GF-D8 (cell line): ENCODE data around the gene IDI2.
"Not testable (repeated sequence)": the region's sequence is repeated elsewhere in the genome, so short reads cannot be mapped to it uniquely, and the experiment has no call there.

ENCODE experiments used
- DNase-seq: peaks from one replicate; lab custom pipeline; 2025; lab: John Stamatoyannopoulos, UW

IDI2 gene

GRCh38 chr10:1025683-1026082, at the start of gene IDI2:
Gene IDI2 (minus strand): TSS chr10:1025859. CDS start chr10:1024723, 1,136 bp downstream.
- no peak for DNase-seq

GRCh38 chr10:1074748-1075308, 49.2 kb upstream of the IDI2 start:
- peak; percentile 13 for DNase-seq

DNA sequence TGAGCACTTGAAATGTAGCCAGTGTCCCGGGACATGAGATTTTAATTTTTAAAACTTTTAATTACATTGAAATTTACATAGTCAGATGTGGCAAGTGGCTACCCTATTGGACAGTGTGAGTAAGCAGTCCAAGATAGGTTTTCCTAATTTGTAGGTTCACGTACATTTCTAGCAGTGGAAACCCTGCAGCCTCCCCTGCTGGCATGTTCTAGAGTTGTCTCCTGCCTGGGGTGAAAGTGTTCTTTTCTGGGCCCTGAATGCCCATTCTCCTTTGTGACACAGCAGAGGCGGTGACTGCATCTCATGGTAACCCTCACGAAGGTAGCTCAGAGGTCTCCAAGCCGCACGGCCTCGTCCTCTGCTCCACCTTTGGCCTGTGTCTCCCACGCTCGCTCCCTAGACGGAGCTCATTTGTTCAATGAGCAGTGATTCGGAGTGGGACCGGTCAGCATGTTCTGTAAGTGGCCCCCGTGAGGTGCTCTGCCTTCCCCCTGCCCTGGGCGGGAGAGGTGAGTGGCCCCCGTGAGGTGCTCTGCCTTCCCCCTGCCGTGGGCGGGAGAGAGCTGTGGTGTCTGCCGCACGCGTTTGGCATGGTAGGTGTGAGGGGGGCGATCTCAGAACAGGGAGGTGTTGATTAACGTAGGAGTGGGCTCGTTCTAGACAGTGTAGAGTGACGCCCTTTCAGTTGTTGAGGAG, 48.5 kb upstream of the IDI2 start:
- DNase-seq, result no peak

DNA sequence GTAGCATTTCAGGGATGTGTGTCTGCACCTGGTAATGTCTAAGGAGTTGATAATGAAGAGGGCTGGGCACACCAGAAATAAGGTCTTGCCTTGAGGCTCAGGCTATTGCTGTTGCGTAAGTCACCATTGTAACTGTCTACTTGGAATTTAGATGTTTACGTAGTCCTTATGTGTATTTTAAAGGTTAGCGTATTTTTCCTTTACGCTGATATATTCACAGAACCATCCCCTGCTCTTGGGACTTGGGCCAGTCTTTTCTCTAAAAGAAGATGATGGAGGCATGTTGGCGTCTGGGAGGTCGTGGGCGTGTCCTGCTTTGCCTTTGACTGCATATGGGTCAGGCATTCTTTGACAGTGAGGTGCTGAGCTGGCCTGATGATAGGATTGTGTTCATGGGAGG, 45.3 kb upstream of the IDI2 start:
- no peak for DNase-seq

DNA sequence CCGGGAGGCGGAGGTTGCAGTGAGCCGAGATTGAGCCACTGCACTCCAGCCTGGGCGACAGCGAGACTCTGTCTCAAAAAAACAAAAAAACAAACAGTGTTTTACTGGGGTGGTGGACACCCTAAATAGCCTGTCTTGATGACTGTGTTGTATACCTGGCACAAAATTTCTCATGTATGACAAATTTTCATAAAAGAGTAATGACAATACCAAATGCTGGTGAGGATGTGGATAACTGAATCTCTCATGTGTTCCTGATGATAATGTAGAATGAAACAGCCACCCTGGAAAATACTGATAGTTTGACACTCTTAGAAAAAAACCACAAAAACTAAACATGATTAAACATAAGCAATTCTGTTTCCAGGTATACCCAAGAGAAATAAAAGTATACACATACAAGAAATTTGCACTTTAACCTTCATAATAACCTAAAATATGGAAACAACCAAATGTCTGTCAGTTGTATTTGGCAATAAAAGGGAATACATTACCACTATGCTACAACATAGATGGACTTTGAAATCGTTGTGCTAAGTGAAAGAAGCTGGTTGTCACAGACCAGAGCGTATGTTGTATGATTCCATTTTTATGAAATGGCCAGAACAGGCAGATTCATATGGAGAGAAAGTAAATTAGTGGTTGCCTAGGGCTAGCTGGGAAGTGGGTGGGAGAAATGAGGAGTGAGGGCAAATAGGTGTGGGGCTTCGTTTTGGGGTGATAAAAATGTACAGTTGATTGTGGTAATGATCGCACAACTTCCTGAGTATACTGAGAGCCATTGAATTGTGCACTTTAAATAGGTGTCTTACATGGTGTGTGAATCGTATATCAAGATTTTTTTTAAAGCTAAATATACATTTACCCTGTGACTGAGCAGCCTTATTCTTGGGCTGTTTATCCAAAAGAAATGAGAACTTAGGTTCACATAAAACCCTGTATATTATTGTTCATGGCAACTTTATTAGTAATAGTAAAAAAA, 43.0 kb upstream of the IDI2 start:
- no peak for DNase-seq

GRCh38 chr10:1066734-1067133, 41.1 kb upstream of the IDI2 start:
- not testable (repeated sequence) for DNase-seq

- no peak for DNase-seq
Observed at GRCh38 chr10:1064964-1065247, 39.2 kb upstream of the IDI2 start.

DNA sequence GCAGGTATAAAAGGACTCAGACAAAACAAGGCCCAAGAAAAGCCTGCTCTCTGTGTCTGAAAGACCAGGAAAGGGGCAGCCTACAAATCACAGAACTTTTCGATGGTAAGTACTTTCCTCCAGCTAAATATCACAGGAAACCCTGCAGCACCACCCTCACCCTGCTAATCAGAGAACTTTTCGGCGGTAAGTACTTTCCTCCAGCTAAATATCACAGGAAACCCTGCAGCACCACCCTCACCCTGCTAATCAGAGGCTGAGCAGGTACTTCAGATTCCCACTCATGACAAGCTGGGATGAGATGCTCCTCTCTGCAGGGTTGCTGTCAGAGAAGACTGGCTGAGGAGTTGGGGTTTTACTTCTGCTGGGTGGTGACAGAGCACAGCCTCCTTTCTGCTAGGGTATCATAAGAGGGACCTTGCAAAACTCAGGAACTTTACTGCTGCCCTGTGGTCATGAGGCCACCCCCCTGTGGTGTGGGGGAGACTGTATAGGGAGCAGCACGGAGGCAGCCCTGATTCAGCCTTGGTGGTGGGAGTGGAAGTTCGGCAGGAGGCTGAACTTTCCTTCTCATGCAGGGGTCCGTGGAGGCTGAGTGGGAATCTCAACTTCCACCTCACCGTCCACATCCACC, 37.7 kb upstream of the IDI2 start:
- peak; percentile 77 for DNase-seq

DNA sequence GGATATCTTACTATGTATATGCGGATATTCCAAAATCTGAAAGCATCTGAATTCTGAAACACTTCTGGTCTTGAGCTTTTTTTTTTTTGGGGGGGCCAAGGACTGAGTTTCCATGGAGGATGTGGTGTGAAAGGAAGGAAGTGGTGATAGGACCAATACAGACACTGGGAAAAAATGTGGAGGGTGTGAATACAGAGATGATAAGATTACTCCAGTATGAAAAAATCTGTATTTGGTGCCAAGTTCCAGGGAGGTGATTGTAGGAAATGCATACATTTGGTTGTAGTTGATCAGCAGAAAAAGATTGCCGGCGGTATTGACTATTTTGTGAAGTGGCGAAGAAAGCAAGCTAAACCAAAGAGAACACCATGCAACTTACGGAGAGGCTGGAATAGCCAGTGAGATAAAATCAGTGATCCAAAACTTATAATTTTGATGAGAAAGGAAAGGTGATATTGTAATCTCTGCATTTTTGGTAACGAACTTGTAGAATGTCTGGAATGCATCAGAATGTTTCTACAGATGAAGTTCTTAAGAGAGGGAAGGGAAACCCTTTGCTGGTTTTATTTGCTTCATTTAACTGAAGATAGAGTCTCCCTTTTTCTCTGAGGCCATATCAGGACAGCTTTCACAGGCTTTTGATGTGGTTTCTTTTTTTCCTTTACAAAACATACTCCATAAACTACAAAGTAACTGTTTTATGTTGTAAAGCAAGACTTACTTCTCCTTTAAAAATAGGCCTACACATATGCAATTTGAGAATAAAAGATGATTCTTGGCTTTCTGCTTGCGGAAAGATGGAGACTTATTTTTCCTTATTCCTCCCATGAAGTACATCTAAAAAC, 36.5 kb upstream of the IDI2 start:
- DNase-seq, result no peak

DNA sequence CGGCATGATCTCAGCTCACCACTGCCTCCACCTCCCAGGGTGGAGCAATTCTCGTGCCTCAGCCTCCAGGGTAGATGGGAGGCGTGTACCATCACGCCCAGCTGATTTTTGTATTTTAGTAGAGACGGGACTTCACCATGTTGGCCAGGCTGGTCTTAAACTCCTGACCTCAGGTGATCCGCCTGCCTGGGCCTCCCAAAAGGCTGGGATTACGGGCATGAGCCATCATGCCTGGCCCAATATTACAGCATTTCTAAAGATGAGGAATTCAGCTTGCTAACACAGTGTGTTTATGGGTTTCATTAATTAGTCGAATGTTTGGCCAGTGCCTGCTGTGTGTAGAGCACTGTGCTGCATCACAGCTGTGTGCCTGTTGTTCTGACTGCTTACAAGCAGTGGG, 34.2 kb upstream of the IDI2 start:
- no peak for DNase-seq

GRCh38 chr10:1058017-1058416, 32.4 kb upstream of the IDI2 start:
- DNase-seq, result no peak

GRCh38 chr10:1057106-1057657, 31.5 kb upstream of the IDI2 start:
- DNase-seq, result peak; percentile 47

DNA sequence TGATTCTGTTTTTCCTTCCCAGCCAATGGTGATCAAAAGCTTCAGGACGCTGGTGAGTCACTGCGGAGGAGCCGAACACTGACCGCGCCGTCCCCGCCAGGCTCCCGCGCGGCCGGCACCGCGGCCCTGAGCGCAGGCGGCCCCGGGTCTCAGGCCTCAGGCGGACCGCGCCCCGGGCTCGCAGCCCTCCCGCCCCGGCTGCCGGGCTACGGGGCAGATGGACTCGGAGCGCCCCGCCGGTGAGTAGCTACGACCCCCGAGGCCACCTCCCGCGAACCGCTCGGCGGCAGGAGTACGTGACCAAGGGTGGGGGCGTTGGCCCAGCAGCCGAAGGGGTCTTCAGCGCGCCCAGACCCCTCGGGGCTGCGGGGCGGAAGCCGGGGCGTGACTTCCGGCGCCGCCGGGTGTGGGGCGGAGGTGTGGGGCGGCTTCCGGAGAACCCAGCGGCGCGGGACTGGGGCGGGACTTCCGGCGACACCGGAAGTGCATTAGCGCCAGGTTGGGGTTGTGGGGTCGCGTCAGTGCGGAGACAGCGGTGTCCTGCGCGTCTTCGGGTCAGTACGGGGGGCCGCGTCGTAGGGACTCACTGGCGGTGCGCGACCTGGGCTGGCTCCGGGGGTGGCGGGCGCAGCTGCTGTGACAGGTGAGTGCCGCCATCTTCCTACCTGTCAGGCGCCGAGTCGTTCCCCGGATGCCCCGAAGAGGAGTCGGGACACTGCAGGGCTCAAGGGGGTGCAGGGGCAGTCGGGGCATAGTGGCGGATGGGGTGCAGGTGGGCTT, 30.9 kb upstream of the IDI2 start, which contains the start of gene WDR37:
Gene WDR37 (plus strand): TSS at position 60 of the 780 bp plus-strand sequence. CDS start 15,771 bp downstream, outside the sequence.
- DNase-seq, result peak; percentile 29

- no peak for DNase-seq
Observed at GRCh38 chr10:1054684-1055083, 29.0 kb upstream of the IDI2 start.

GRCh38 chr10:1050554-1050953, 24.9 kb upstream of the IDI2 start:
- no peak for DNase-seq

DNA sequence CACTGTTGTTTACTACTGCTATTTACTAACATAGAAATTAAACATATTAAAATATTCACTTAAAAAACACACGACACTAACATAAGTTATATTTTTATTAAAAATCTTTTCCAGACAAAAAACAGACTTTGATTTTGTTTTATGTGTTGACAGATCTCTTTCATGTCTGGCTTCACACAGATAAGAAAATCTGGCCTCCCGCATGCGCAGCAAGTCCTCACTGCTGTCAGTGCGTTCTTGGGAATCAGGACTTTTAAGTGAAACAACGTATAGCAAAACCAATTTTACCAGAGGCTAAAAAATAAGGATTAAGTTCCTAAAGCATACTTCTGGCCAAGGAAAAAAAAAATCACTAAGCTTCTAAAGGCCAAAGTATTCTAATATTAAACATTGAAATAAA, 24.5 kb upstream of the IDI2 start:
- DNase-seq, result no peak

GRCh38 chr10:1049425-1049958, 23.8 kb upstream of the IDI2 start:
- no peak for DNase-seq

- peak; percentile 95 for DNase-seq
Observed at GRCh38 chr10:1048732-1049424, 23.2 kb upstream of the IDI2 start, which contains the start of gene IDI1. Gene IDI1 (minus strand): TSS chr10:1049119. CDS start chr10:1049003, 116 bp downstream.

- no peak for DNase-seq
Observed at GRCh38 chr10:1048349-1048731, 22.7 kb upstream of the IDI2 start.
